NCI-H146 (cell line): ENCODE results near the gene PKD2L1.
"Not testable (repeated sequence)": the region's sequence is repeated elsewhere in the genome, so short reads cannot be mapped to it uniquely, and the experiment has no call there.

Experiments
- DNase-seq: peaks from one replicate; lab custom pipeline; 2025; lab: John Stamatoyannopoulos, UW

PKD2L1 gene

GRCh38 chr10:100330079-100330478 lies at the start of gene PKD2L1:
Gene PKD2L1, minus strand, starts transcription at chr10:100330228. Its CDS starts 125 bp downstream, at chr10:100330103.
- peak; percentile 78 for DNase-seq

- DNase-seq, result no peak
These were observed 47.8 kb upstream of the PKD2L1 start for GRCh38 chr10:100377830-100378229.

GRCh38 chr10:100376656-100377055 lies 46.6 kb upstream of the PKD2L1 start:
- not testable (repeated sequence) for DNase-seq

GRCh38 chr10:100374677-100375353 lies 44.8 kb upstream of the PKD2L1 start:
- DNase-seq, result not testable (repeated sequence)

- peak; percentile 63 for DNase-seq
These were observed 44.2 kb upstream of the PKD2L1 start for GRCh38 chr10:100374200-100374655.

- peak; percentile 99 for DNase-seq
These were observed 43.5 kb upstream of the PKD2L1 start for GRCh38 chr10:100373298-100374199.

GRCh38 chr10:100372415-100373297 lies 42.6 kb upstream of the PKD2L1 start:
- peak; percentile 71 for DNase-seq

GRCh38 chr10:100371482-100372027 lies 41.5 kb upstream of the PKD2L1 start:
- no peak for DNase-seq

- DNase-seq, result no peak
These were observed 40.9 kb upstream of the PKD2L1 start for GRCh38 chr10:100370714-100371481.

- no peak for DNase-seq
These were observed 38.7 kb upstream of the PKD2L1 start for GRCh38 chr10:100368721-100369120.

GRCh38 chr10:100364735-100365391 lies 34.8 kb upstream of the PKD2L1 start:
- peak; percentile 70 for DNase-seq

GRCh38 chr10:100364175-100364574 lies 34.1 kb upstream of the PKD2L1 start:
- DNase-seq, result no peak

GRCh38 chr10:100362570-100363496 lies 32.8 kb upstream of the PKD2L1 start:
- no peak for DNase-seq

GRCh38 chr10:100360234-100360633 lies 30.2 kb upstream of the PKD2L1 start:
- DNase-seq, result no peak

- DNase-seq, result no peak
These were observed 29.6 kb upstream of the PKD2L1 start for GRCh38 chr10:100359529-100360150.

- DNase-seq, result no peak
These were observed 29.0 kb upstream of the PKD2L1 start for GRCh38 chr10:100359030-100359432.

- no peak for DNase-seq
These were observed 27.2 kb upstream of the PKD2L1 start for GRCh38 chr10:100357059-100357858.
